Liver (tissue), 9 donors: ENCODE results near the gene B4GALT2. TPM values are rescaled to one million over a fixed set of nuclear protein-coding genes. Genes with fewer than 3 reads are reported as not detected.

Source experiments
- DNase-seq: peaks from one replicate; pipeline ENCODE4 v3.0.0-alpha.2; 2017; ENCODE audit warnings: low spot score
- H3K27ac ChIP-seq, 2 donors: one replicate each; pipeline ENCODE4 v1.7.0; 2013; ENCODE audit warnings: inconsistent platforms in 2 of 2, low read length in 2 of 2, control low read depth in 1 of 2, low read depth in 1 of 2, mild to moderate bottlenecking in 1 of 2
- H3K27me3 ChIP-seq, 4 donors: one replicate each; pipeline versions ENCODE4 v1.6.1 to v1.7.0; 2013; ENCODE audit warnings: low read length in 3 of 4, inconsistent platforms in 1 of 4, mild to moderate bottlenecking in 1 of 4, moderate library complexity in 1 of 4; ENCODE audit not compliant: control insufficient read depth in 4 of 4, insufficient read depth in 4 of 4
- H3K36me3 ChIP-seq, 4 donors: one replicate each; pipeline versions ENCODE4 v1.6.1 to v1.7.0; 2013; ENCODE audit warnings: low read length in 3 of 4, mild to moderate bottlenecking in 3 of 4, low read depth in 1 of 4, moderate library complexity in 1 of 4; ENCODE audit not compliant: control insufficient read depth in 4 of 4, insufficient read depth in 3 of 4
- H3K4me1 ChIP-seq, 4 donors: one replicate each; pipeline versions ENCODE4 v1.6.1 to v1.7.0; 2013; ENCODE audit warnings: low read length in 3 of 4, mild to moderate bottlenecking in 3 of 4, moderate library complexity in 1 of 4; ENCODE audit not compliant: control insufficient read depth in 4 of 4, insufficient read depth in 4 of 4
- H3K4me3 ChIP-seq, 3 donors: one replicate each; pipeline versions ENCODE4 v1.6.1 to v1.7.0; 2013; ENCODE audit warnings: low read length in 3 of 3, control low read depth in 1 of 3, low read depth in 1 of 3, mild to moderate bottlenecking in 1 of 3
- H3K9ac ChIP-seq, 2 donors: one replicate each; pipeline ENCODE4 v1.7.0; 2013; ENCODE audit warnings: low read length in 2 of 2, mild to moderate bottlenecking in 2 of 2, moderate library complexity in 2 of 2, control low read depth in 1 of 2, low read depth in 1 of 2
- H3K9me3 ChIP-seq, 4 donors: one replicate each; pipeline versions ENCODE4 v1.6.1 to v1.7.0; 2013; ENCODE audit warnings: low read length in 3 of 4; ENCODE audit not compliant: control insufficient read depth in 4 of 4
- ATF3 ChIP-seq: IDR thresholded peaks from 2 replicates; pipeline ENCODE4 v1.6.1; 2016; ENCODE audit warnings: antibody characterized with exemption
- CTCF ChIP-seq: fragments of 150-350 bp; IDR thresholded peaks from 2 replicates; pipeline ENCODE4 v1.5.1; 2017; ENCODE audit warnings: improper control_type of control experiment, low read depth, low read length; ENCODE audit not compliant: missing input control
- EGR1 ChIP-seq, 2 donors: IDR thresholded peaks; 2 replicates each; pipeline ENCODE4 v1.6.1; 2016 to 2018; ENCODE audit warnings: antibody characterized with exemption in 2 of 2, low read depth in 2 of 2
- FOXA2 ChIP-seq: IDR thresholded peaks from 2 replicates; pipeline ENCODE4 v1.6.1; 2016; ENCODE audit warnings: antibody characterized with exemption
- JUND ChIP-seq, 2 donors: IDR thresholded peaks; 2 replicates each; pipeline ENCODE4 v1.6.1; 2016; ENCODE audit warnings: antibody characterized with exemption in 2 of 2
- MAX ChIP-seq: IDR thresholded peaks from 2 replicates; pipeline ENCODE4 v1.6.1; 2016; ENCODE audit warnings: antibody characterized with exemption
- RAD21 ChIP-seq, 2 donors: IDR thresholded peaks; 2 replicates each; pipeline ENCODE4 v1.6.1; 2016; ENCODE audit warnings: antibody characterized with exemption in 2 of 2, mild to moderate bottlenecking in 2 of 2
- REST ChIP-seq: IDR thresholded peaks from 2 replicates; pipeline ENCODE4 v1.6.1; 2016; ENCODE audit warnings: antibody characterized with exemption, mild to moderate bottlenecking
- SP1 ChIP-seq: IDR thresholded peaks from 2 replicates; pipeline ENCODE4 v1.6.1; 2018; ENCODE audit warnings: antibody characterized with exemption, mild to moderate bottlenecking
- TAF1 ChIP-seq: conservative IDR thresholded peaks from 2 replicates; pipeline ENCODE4 v1.6.1; 2016; ENCODE audit warnings: antibody characterized with exemption, mild to moderate bottlenecking
- YY1 ChIP-seq: IDR thresholded peaks from 2 replicates; pipeline ENCODE4 v1.6.1; 2016; ENCODE audit warnings: antibody characterized with exemption, mild to moderate bottlenecking
- WGBS: extraction: QIAGEN DNeasy Blood & Tissue Kit; methylation state at CpG from one replicate; pipeline ENCODE4 v1.1.7; 2013; 5-methylcytosine and 5-hydroxymethylcytosine counted together
- polyA plus RNA-seq, 2 donors: library from polyadenylated mRNA; stranded (reverse) in 1 of 2; unstranded in 1 of 2; fragments of 200-250 nt in 1 of 2; fragments of >200 nt in 1 of 2; fragmentation: Nextera tagmentation in 1 of 2; extraction: Ambion mirVana in 1 of 2; gene quantifications; one replicate each; pipeline versions ENCODE4 v1.2.1 to v1.2.3, GENCODE V29; 2013 to 2015
- total RNA-seq, 2 donors: library from RNA; depleted of rRNA; stranded (reverse); fragments of >200 nt; gene quantifications; one replicate each; pipeline ENCODE4 v1.2.3, GENCODE V29; 2014
- TF ChIP-seq, protein P1 (sequence below): IDR thresholded peaks from 2 replicates; pipeline ENCODE4 v1.6.1; 2016; ENCODE audit warnings: antibody characterized with exemption
- donor health status: healthy.
- donor health status: healthy.
- donor health status: healthy.
- donor health status: healthy.
- donor health status: healthy.

Gene B4GALT2
- total and polyA plus RNA-seq, 4 donors: 2.9 to 31.5 (median 16.1) TPM

GRCh38 chr1:43976045-43976444, 3.0 kb upstream of the B4GALT2 start:
- Histone ChIP-seq H3K9ac (peak overlapping the region in 1 of 2 donors; percentile 91), H3K27ac (peak overlapping the region in 1 of 2 donors; percentile 96), H3K4me3 (peak overlapping the region; percentile 88 to 93 (median 88)), H3K36me3 (peaks cover 5 to 21% (median 12%) of the 10 kb centered on the region in 4 donors), H3K4me1 (peaks cover 9 to 58% (median 45%) of the 10 kb centered on the region in 4 donors), H3K27me3 (no peaks in the 10 kb centered on the region), H3K9me3 (no peaks in the 10 kb centered on the region)
- no peak for DNase-seq
- TF ChIP-seq TAF1: no peak
- no peak for TF ChIP-seq MAX
- TF ChIP-seq FOXA2: no peak
- no peak for TF ChIP-seq EGR1 (IDR thresholded peaks at IDR 0.05; ENCODE audit: low read depth in 2 of 2)
- TF ChIP-seq CTCF: no peak
- no peak for TF ChIP-seq RAD21 (IDR thresholded peaks at IDR 0.05)
- no peak for TF ChIP-seq ATF3
- no peak for TF ChIP-seq REST
- TF ChIP-seq JUND (IDR thresholded peaks at IDR 0.05): no peak
- TF ChIP-seq, protein P1, sequence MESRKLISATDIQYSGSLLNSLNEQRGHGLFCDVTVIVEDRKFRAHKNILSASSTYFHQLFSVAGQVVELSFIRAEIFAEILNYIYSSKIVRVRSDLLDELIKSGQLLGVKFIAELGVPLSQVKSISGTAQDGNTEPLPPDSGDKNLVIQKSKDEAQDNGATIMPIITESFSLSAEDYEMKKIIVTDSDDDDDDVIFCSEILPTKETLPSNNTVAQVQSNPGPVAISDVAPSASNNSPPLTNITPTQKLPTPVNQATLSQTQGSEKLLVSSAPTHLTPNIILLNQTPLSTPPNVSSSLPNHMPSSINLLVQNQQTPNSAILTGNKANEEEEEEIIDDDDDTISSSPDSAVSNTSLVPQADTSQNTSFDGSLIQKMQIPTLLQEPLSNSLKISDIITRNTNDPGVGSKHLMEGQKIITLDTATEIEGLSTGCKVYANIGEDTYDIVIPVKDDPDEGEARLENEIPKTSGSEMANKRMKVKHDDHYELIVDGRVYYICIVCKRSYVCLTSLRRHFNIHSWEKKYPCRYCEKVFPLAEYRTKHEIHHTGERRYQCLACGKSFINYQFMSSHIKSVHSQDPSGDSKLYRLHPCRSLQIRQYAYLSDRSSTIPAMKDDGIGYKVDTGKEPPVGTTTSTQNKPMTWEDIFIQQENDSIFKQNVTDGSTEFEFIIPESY: no peak
- TF ChIP-seq YY1: no peak
- TF ChIP-seq SP1: no peak
- 90% methylated on average over 4 of the region's 4 CpGs for WGBS

DNA sequence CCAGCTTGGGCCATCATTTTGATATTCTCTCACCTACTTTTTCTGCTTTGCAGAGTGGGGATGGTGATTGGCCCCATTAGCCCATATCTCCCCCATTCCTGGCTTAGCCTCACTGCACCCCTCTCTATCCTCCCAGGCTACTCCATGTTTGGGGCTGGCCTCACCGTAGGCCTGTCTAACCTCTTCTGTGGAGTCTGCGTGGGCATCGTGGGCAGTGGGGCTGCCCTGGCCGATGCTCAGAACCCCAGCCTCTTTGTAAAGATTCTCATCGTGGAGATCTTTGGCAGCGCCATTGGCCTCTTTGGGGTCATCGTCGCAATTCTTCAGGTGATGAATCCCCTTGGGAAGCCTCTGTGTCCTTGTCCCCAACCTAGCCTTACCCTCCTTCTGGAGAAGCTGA, 2.1 kb upstream of the B4GALT2 start:
- Histone ChIP-seq H3K36me3 (peaks cover 5 to 20% (median 12%) of the 10 kb centered on the region in 4 donors), H3K4me3 (no peak overlapping the region), H3K9me3 (no peaks in the 10 kb centered on the region), H3K27ac (no peak overlapping the region), H3K9ac (no peak overlapping the region), H3K27me3 (no peaks in the 10 kb centered on the region), H3K4me1 (peaks cover 9 to 58% (median 45%) of the 10 kb centered on the region in 4 donors)
- DNase-seq: no peak
- 93% methylated on average over 8 of the region's 8 CpGs for WGBS
- no peak for TF ChIP-seq JUND (IDR thresholded peaks at IDR 0.05)
- TF ChIP-seq SP1: no peak
